ENCODE measurements around the gene DLGAP4. TPM values are rescaled to one million over a fixed set of nuclear protein-coding genes. Genes with fewer than 3 reads are reported as not detected.

DLGAP4 gene
- total and polyA plus RNA-seq, 2 of the 13 experiments (the other 11 are each of a cell fraction or from before 2014, with no cell fraction given), result 15.2 to 26.7 TPM

DNA sequence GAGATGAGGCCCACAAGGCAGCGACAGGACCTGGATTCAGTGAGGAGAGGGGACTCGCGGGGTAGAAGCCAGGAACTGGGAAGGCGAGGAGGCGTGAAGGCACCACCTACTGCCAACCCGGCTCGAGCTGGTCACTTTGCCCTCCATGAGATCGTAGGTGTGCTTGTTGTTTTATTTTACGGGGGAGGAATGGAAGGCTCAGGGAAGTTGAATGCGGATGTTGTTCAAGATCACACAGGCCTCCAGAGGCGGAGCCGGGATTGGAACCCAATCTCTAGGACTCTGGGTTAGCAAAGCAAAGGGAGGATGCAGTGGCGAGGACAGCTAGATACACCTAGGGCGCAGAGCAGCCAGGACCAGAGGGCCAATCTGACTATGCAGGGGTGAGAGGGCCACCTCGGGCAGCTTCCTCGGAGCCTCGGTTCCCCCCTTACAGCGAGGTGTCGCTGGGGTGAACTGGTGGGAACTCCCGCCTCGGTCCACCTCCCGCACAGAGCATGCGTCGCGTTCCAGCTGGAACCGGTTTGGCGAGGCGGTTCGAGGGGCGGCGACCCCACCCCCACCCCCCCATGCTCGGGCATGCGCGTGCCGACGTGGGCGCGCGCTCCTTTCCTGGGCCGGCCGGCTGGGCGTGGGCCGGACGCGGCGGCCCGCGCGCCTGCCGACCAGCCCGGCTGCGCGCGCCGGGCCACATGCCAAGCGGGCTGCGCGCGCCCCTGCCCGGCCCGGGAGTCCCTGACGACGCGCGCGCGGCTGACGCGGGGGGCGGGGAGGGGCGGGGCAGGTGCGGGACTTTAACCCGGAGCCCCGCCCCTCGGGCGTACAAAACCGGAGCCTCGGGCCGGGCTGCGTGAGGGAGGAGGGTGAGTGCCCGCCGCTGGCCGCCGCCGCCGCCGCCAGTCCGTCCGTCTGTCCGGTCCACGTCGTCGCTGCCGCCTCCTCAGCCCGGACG, 154.8 kb downstream of the DLGAP4 start (continued):
- TF ChIP-seq CAMTA2 (CRISPR knock-in tag; IDR thresholded peaks at IDR 0.05; ENCODE audit: borderline replicate concordance) (peak; percentile 95; the same call in 1 of the 2 replicates), ZFP36L2 (CRISPR knock-in tag; IDR thresholded peaks at IDR 0.05) (0 out of 2 replicates have a peak, but pooled peaks have one; percentile 38), KDM5A (IDR thresholded peaks at IDR 0.05; ENCODE audit: borderline replicate concordance, low read length) (no peak), CCAR2 (optimal IDR thresholded peaks at IDR 0.05; ENCODE audit: low read depth, low read length) (peak; percentile 54), SP4 (CRISPR knock-in tag; IDR thresholded peaks at IDR 0.05) (peak; percentile 97), ZNF30 (CRISPR knock-in tag; IDR thresholded peaks at IDR 0.05) (no peak), ZZZ3 (CRISPR knock-in tag; IDR thresholded peaks at IDR 0.05; ENCODE audit: borderline replicate concordance) (peak; percentile 56; the same call in 1 of the 2 replicates), NBN (conservative IDR thresholded peaks at IDR 0.05) (no peak), ZNF510 (CRISPR knock-in tag; IDR thresholded peaks at IDR 0.05; ENCODE audit: low read depth) (0 out of 2 replicates have a peak, but pooled peaks have one; percentile 83), ZNF772 (CRISPR knock-in tag; IDR thresholded peaks at IDR 0.05) (no peak), ZFP90 (CRISPR knock-in tag; IDR thresholded peaks at IDR 0.05; ENCODE audit: borderline replicate concordance) (peak; percentile 97), ZSCAN9 (CRISPR knock-in tag; IDR thresholded peaks at IDR 0.05; ENCODE audit: borderline replicate concordance) (peak; percentile 88; the same call in 1 of the 2 replicates), ZNF512B (CRISPR knock-in tag; IDR thresholded peaks at IDR 0.05; ENCODE audit: borderline replicate concordance) (0 out of 2 replicates have a peak, but pooled peaks have one; percentile 37), GATAD1 (CRISPR knock-in tag; IDR thresholded peaks at IDR 0.05) (peak; percentile 56), ZNF232 (CRISPR knock-in tag; IDR thresholded peaks at IDR 0.05; ENCODE audit: borderline replicate concordance) (peak; percentile 92), SP2 (CRISPR knock-in tag; IDR thresholded peaks at IDR 0.05) (peak; percentile 51; the same call in 1 of the 2 replicates), RXRB (CRISPR knock-in tag; IDR thresholded peaks at IDR 0.05; ENCODE audit: borderline replicate concordance) (peak; percentile 20; the same call in 1 of the 2 replicates), ARNT (IDR thresholded peaks at IDR 0.05) (no peak)
- TF ChIP-seq, protein P1, sequence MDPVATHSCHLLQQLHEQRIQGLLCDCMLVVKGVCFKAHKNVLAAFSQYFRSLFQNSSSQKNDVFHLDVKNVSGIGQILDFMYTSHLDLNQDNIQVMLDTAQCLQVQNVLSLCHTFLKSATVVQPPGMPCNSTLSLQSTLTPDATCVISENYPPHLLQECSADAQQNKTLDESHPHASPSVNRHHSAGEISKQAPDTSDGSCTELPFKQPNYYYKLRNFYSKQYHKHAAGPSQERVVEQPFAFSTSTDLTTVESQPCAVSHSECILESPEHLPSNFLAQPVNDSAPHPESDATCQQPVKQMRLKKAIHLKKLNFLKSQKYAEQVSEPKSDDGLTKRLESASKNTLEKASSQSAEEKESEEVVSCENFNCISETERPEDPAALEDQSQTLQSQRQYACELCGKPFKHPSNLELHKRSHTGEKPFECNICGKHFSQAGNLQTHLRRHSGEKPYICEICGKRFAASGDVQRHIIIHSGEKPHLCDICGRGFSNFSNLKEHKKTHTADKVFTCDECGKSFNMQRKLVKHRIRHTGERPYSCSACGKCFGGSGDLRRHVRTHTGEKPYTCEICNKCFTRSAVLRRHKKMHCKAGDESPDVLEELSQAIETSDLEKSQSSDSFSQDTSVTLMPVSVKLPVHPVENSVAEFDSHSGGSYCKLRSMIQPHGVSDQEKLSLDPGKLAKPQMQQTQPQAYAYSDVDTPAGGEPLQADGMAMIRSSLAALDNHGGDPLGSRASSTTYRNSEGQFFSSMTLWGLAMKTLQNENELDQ (CRISPR knock-in tag; IDR thresholded peaks at IDR 0.05; ENCODE audit: borderline replicate concordance), result no peak
- TF ChIP-seq, protein P2, sequence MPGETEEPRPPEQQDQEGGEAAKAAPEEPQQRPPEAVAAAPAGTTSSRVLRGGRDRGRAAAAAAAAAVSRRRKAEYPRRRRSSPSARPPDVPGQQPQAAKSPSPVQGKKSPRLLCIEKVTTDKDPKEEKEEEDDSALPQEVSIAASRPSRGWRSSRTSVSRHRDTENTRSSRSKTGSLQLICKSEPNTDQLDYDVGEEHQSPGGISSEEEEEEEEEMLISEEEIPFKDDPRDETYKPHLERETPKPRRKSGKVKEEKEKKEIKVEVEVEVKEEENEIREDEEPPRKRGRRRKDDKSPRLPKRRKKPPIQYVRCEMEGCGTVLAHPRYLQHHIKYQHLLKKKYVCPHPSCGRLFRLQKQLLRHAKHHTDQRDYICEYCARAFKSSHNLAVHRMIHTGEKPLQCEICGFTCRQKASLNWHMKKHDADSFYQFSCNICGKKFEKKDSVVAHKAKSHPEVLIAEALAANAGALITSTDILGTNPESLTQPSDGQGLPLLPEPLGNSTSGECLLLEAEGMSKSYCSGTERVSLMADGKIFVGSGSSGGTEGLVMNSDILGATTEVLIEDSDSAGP (CRISPR knock-in tag; IDR thresholded peaks at IDR 0.05; ENCODE audit: borderline replicate concordance), result peak; percentile 79
- TF ChIP-seq, protein P3, sequence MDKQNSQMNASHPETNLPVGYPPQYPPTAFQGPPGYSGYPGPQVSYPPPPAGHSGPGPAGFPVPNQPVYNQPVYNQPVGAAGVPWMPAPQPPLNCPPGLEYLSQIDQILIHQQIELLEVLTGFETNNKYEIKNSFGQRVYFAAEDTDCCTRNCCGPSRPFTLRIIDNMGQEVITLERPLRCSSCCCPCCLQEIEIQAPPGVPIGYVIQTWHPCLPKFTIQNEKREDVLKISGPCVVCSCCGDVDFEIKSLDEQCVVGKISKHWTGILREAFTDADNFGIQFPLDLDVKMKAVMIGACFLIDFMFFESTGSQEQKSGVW (CRISPR knock-in tag; IDR thresholded peaks at IDR 0.05; ENCODE audit: borderline replicate concordance), result no peak

Data from HepG2 (cell line).